Daoy (cell line): ENCODE data around the gene AP3M1. TPM values are rescaled to one million over a fixed set of nuclear protein-coding genes. Genes with fewer than 3 reads are reported as not detected.

ENCODE experiments used
- DNase-seq: peaks from one replicate; pipeline ENCODE4 v3.0.0-alpha.2; 2015; ENCODE audit warnings: low read depth
- total RNA-seq: library from RNA; depleted of rRNA; stranded (reverse); fragments of >200 nt; shearing (Covaris generic); gene quantifications from 2 replicates; pipeline ENCODE4 v1.2.3, GENCODE V29; 2014

AP3M1 gene
- total RNA-seq, 1 experiment from 2014 or later = 20.5 TPM

GRCh38 chr10:74114041-74114448 is 36.6 kb downstream of the AP3M1 start:
- no peak for DNase-seq

- DNase-seq = no peak
Measured at GRCh38 chr10:74113546-74113945, 37.1 kb downstream of the AP3M1 start.

GRCh38 chr10:74111799-74112198 is 38.8 kb downstream of the AP3M1 start:
- no peak for DNase-seq

- DNase-seq = no peak
Measured at GRCh38 chr10:74110120-74110519, 40.5 kb downstream of the AP3M1 start.

- DNase-seq = no peak
Measured at GRCh38 chr10:74109452-74109851, 41.2 kb downstream of the AP3M1 start.

GRCh38 chr10:74107391-74107790 is 43.2 kb downstream of the AP3M1 start:
- DNase-seq = no peak

- DNase-seq = no peak
Measured at GRCh38 chr10:74104996-74105395, 45.6 kb downstream of the AP3M1 start.

GRCh38 chr10:74104480-74104879 is 46.1 kb downstream of the AP3M1 start:
- no peak for DNase-seq

GRCh38 chr10:74103560-74104258 is 46.9 kb downstream of the AP3M1 start:
- DNase-seq = no peak

GRCh38 chr10:74099836-74100235 is 50.8 kb downstream of the AP3M1 start:
- no peak for DNase-seq

- DNase-seq = no peak
Measured at GRCh38 chr10:74099420-74099819, 51.2 kb downstream of the AP3M1 start.

- DNase-seq = no peak
Measured at GRCh38 chr10:74097776-74098175, 52.9 kb downstream of the AP3M1 start.

- no peak for DNase-seq
Measured at GRCh38 chr10:74096777-74097176, 53.9 kb downstream of the AP3M1 start.

- no peak for DNase-seq
Measured at GRCh38 chr10:74094231-74094630, 56.4 kb downstream of the AP3M1 start.

- no peak for DNase-seq
Measured at GRCh38 chr10:74093530-74094164, 57.0 kb downstream of the AP3M1 start.

- no peak for DNase-seq
Measured at GRCh38 chr10:74092372-74092771, 58.3 kb downstream of the AP3M1 start.

- DNase-seq = no peak
Measured at GRCh38 chr10:74088722-74089121, 61.9 kb downstream of the AP3M1 start.

GRCh38 chr10:74086317-74086716 is 64.3 kb downstream of the AP3M1 start:
- DNase-seq = no peak

GRCh38 chr10:74084955-74085354 is 65.7 kb downstream of the AP3M1 start:
- no peak for DNase-seq

GRCh38 chr10:74083304-74083703 is 67.3 kb downstream of the AP3M1 start:
- DNase-seq = no peak

- no peak for DNase-seq
Measured at GRCh38 chr10:74081941-74082718, 68.5 kb downstream of the AP3M1 start.

- DNase-seq = peak; percentile 55
Measured at GRCh38 chr10:74081192-74081803, 69.3 kb downstream of the AP3M1 start.
